HG02884 (cell line): ENCODE results near the gene MRRF.

Experiments used
- ATAC-seq: cut with Tn5 transposase; IDR thresholded peaks from one replicate; pipeline ENCODE4 v1.9.1; 2021; ENCODE audit warnings: mild to moderate bottlenecking, moderate library complexity; ENCODE audit not compliant: unreplicated experiment

The MRRF gene

GRCh38 chr9:122228191-122228567, 36.5 kb upstream of the MRRF start:
- ATAC-seq: no peak

GRCh38 chr9:122228568-122229484, 35.9 kb upstream of the MRRF start, which contains the start of gene LHX6:
LHX6 (minus strand) TSS chr9:122228957; CDS start chr9:122228740, 217 bp downstream.
- no peak for ATAC-seq

- ATAC-seq: no peak
These were observed 35.2 kb upstream of the MRRF start for GRCh38 chr9:122229485-122229837.

GRCh38 chr9:122232796-122233306, 31.8 kb upstream of the MRRF start:
- ATAC-seq: no peak

GRCh38 chr9:122234022-122234748, 30.5 kb upstream of the MRRF start:
- no peak for ATAC-seq

- no peak for ATAC-seq
These were observed 28.0 kb upstream of the MRRF start for GRCh38 chr9:122236681-122237080.

GRCh38 chr9:122239722-122240121, 25.0 kb upstream of the MRRF start:
- ATAC-seq: no peak

- no peak for ATAC-seq
These were observed 20.3 kb upstream of the MRRF start for GRCh38 chr9:122244349-122244748.

GRCh38 chr9:122246666-122247065, 18.0 kb upstream of the MRRF start:
- ATAC-seq: no peak

GRCh38 chr9:122248448-122248865, 16.2 kb upstream of the MRRF start:
- ATAC-seq: no peak

GRCh38 chr9:122251351-122251750, 13.3 kb upstream of the MRRF start:
- no peak for ATAC-seq

GRCh38 chr9:122252796-122253195, 11.9 kb upstream of the MRRF start:
- no peak for ATAC-seq

- ATAC-seq: no peak
These were observed 9.9 kb upstream of the MRRF start for GRCh38 chr9:122254761-122255160.

- ATAC-seq: no peak
These were observed 8.5 kb upstream of the MRRF start for GRCh38 chr9:122256206-122256605.

- no peak for ATAC-seq
These were observed 5.7 kb upstream of the MRRF start for GRCh38 chr9:122258886-122259415.

- no peak for ATAC-seq
These were observed 3.2 kb upstream of the MRRF start for GRCh38 chr9:122261469-122261881.

- no peak for ATAC-seq
These were observed 2.6 kb upstream of the MRRF start for GRCh38 chr9:122262073-122262472.

GRCh38 chr9:122263699-122264349, 858 bp upstream of the MRRF start:
- no peak for ATAC-seq

GRCh38 chr9:122265149-122265915, 650 bp downstream of the MRRF start:
- peak; percentile 24 for ATAC-seq
